GM13977 (cell line): ENCODE results near the gene CYYR1.

Experiments
- DNase-seq: peaks from one replicate; pipeline ENCODE4 v3.0.0; 2012; ENCODE audit warnings: low spot score
- in situ Hi-C: fragments of 300-500 bp; cut with MboI; formaldehyde crosslinking; loops from one replicate; pipeline ENCODE4 v1.12.0; 2022; ENCODE audit warnings: low sequenced_read_pairs, low pct_unique_long_range_greater_than_20kb, mixed read lengths, inconsistent platforms; ENCODE audit not compliant: unreplicated experiment
- TF ChIP-seq, protein P1 (sequence below): IDR thresholded peaks from 2 replicates; pipeline ENCODE4 v1.5.1; 2012; ENCODE audit warnings: mild to moderate bottlenecking, control low read depth; ENCODE audit not compliant: insufficient read depth; ENCODE audit errors: extremely low read depth, missing control alignments

CYYR1 gene

DNA sequence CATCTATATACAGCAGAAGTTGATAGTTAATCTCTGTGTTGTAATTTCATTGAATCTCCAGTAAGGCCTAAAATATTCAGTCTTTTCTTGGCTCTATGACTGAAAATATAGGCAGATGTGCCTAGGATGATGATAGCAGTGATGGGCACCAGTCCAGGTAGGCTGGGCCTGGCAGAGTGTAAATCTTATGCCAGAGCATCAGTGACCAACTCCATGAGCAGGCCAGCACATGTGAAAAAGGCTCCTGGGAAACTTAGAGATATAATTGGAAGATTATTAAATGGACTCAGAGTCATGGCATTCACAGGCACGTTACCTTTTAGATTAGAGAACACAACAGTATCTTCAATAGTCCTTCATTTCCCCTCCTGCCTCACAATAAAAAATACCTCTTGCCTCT, 20.7 kb upstream of the CYYR1 start:
- in situ Hi-C loops: no loop called here
- no peak for DNase-seq
- TF ChIP-seq, protein P1, sequence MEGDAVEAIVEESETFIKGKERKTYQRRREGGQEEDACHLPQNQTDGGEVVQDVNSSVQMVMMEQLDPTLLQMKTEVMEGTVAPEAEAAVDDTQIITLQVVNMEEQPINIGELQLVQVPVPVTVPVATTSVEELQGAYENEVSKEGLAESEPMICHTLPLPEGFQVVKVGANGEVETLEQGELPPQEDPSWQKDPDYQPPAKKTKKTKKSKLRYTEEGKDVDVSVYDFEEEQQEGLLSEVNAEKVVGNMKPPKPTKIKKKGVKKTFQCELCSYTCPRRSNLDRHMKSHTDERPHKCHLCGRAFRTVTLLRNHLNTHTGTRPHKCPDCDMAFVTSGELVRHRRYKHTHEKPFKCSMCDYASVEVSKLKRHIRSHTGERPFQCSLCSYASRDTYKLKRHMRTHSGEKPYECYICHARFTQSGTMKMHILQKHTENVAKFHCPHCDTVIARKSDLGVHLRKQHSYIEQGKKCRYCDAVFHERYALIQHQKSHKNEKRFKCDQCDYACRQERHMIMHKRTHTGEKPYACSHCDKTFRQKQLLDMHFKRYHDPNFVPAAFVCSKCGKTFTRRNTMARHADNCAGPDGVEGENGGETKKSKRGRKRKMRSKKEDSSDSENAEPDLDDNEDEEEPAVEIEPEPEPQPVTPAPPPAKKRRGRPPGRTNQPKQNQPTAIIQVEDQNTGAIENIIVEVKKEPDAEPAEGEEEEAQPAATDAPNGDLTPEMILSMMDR: no peak

DNA sequence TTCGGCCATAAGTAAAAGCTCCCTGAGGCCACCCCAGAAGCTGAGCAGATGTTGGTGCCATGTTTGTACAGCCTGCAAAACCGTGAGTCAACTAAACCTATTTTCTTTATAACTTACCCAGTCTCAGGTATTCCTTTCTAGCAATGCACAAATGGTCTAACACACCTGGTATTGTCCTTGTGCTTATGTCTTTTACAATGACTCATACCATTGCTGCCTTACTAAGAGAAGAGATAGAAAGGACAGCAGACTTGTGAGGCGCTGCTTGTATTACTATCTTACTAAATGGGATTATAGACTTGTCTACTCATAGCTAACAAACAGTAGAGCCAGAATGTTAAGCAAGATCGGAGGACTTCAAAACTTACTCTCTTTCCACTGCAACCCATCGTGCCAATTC, 18.5 kb upstream of the CYYR1 start:
- no peak for DNase-seq
- in situ Hi-C loops: no loop called here
- TF ChIP-seq, protein P1: no peak

DNA sequence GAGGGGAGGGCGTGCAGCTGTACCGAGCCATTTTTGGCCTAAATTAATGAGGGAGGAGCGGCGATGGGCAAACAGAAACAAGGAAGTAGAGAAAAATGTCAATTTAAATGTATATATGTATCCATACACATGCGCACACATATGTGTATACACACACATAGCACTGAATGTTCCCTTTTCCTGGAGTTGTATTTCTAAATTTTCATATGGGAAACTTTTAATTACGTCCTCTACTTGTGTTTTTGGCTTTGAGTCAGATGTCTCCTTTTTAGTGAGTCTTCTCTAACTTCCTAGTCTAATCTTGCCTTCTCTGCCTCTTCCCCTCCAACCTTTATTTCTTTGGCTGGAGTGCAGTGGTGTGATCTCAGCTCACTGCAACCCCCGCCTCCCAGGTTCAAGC, 15.4 kb upstream of the CYYR1 start:
- in situ Hi-C loops: no loop called here
- DNase-seq: no peak
- TF ChIP-seq, protein P1: no peak

DNA sequence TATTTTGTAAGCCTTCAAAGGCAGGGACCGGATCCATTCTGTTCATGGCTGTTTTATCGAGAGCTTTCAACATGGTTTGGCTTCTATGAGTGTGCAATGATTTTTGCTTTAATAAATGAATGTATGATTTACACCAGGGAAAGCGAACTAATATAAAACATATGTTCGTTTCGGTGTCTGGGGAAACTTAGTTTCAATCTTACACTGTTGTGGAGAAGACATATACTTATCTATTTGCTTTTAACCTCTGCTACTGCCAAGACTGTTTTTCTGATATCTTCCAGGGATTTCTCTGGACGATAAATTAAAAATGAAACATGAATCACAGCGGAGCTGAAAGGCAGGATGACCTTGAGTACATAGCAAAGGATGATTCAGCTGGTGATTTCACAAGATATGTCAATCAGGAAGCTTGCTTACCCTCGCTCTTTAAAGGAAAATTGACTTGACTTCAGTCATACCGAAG, 14.7 kb upstream of the CYYR1 start:
- in situ Hi-C loops: no loop called here
- DNase-seq: no peak
- TF ChIP-seq, protein P1: no peak

DNA sequence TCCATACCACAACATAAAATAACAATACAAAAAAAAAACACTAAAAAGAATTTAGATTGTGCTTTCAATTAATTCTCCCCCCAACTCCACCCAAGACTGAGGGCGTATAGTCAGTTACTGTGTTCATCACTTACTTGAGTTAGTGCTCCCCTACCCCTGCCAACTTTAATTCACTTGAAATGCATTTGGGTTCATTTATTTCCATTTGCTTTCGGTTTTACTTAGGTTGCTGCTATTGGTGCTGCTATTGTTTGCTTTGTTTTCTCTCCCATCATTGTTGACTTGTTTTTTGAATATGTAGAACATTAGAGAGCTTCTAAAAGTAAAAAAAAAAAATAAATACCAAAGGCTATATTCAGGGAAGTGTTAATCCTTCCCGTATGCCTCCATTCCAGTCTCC, 10.7 kb upstream of the CYYR1 start:
- DNase-seq: no peak
- in situ Hi-C loops: no loop called here
- TF ChIP-seq, protein P1: no peak

DNA sequence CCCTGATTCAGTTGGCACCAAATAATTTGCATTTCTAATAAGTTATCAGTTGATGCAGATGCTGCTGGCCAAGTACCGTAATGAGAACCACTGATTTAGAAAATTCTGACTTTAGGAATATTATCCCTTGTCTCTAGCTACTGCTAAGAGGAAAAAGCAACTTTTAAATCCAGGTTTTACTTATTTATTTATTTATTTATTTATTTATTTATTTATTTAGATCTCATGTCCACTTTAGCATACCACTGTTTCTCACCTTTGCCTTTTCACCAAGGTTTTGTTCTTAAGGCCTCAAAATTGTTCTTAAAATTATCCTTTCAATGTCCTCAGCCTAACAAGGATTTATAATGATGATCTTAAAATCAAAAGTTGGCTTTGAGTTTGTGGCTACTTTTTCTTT, 8.7 kb upstream of the CYYR1 start:
- TF ChIP-seq, protein P1: no peak
- in situ Hi-C loops: no loop called here
- no peak for DNase-seq
